ENCODE measurements around the gene CD226.

The CD226 gene

DNA sequence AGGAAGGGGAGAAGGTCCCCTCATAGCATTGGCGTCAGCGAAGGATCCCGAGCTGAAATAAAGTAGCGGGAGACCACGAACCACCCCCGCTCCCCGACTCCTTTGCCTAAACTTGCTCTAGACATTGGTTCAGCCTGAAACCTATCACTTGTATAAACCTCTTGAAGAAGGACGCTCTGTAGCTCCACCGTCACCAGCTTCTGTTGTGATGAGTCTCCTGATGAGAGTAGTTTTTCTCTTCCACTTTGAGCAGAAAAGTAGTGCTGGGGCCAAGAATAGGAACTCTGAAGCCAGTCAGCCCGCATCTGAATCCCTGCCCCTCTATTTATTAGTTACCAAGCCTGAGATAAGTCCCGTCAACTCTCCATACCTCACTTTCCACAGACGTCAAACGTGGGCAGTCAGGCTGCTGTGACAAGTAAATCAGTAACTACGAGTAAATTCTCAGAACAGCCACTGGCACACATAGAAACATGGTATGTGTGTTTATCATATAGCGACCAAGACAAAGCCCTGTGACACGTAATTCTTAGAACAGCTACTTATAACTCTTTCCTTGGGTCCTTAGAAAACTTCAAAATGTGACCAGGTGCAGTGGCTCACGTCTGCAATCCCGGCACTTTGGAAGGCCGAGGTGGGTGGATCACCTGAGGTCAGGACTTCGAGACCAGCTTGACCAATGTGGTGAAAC is 61.7 kb downstream of the CD226 start:
- Histone ChIP-seq H3K36me3 (ENCODE audit: control insufficient read depth in 2 of 2, insufficient read depth in 1 of 2, low read length in 2 of 2) (no peaks in the 10 kb centered on the region), H3K4me3 (ENCODE audit: low read depth, low read length) (no peak overlapping the region), H3K4me1 (ENCODE audit: control insufficient read depth, insufficient read depth, low read length) (no peaks in the 10 kb centered on the region), H3K9me3 (ENCODE audit: control insufficient read depth, insufficient read depth, low read depth, low read length) (no peaks in the 10 kb centered on the region), H3K27ac (ENCODE audit: extremely low read depth, low read depth, low read length) (no peak overlapping the region)
- CTCF ChIA-PET, result no interaction called here
- POLR2A ChIA-PET, result no interaction called here
- TF ChIP-seq ZNF610 (tag by site-specific recombination; IDR thresholded peaks at IDR 0.05; ENCODE audit: borderline replicate concordance) (no peak), ZNF433 (tag by site-specific recombination; IDR thresholded peaks at IDR 0.05; ENCODE audit: low read depth) (no peak), ZNF335 (tag by site-specific recombination; conservative IDR thresholded peaks at IDR 0.05) (no peak), ZNF571 (tag by site-specific recombination; IDR thresholded peaks at IDR 0.05) (no peak), ZNF366 (tag by site-specific recombination; conservative IDR thresholded peaks at IDR 0.05) (no peak), ZNF416 (tag by site-specific recombination; IDR thresholded peaks at IDR 0.05) (no peak), ZNF354C (tag by site-specific recombination; IDR thresholded peaks at IDR 0.05; ENCODE audit: borderline replicate concordance, low read depth) (no peak), HOXD13 (CRISPR knock-in tag; IDR thresholded peaks at IDR 0.05; ENCODE audit: borderline replicate concordance) (no peak), SP7 (tag by site-specific recombination; IDR thresholded peaks at IDR 0.05) (no peak), RBAK (tag by site-specific recombination; IDR thresholded peaks at IDR 0.05) (no peak), ZNF248 (tag by site-specific recombination; IDR thresholded peaks at IDR 0.05) (no peak)
- TF ChIP-seq, protein P1, sequence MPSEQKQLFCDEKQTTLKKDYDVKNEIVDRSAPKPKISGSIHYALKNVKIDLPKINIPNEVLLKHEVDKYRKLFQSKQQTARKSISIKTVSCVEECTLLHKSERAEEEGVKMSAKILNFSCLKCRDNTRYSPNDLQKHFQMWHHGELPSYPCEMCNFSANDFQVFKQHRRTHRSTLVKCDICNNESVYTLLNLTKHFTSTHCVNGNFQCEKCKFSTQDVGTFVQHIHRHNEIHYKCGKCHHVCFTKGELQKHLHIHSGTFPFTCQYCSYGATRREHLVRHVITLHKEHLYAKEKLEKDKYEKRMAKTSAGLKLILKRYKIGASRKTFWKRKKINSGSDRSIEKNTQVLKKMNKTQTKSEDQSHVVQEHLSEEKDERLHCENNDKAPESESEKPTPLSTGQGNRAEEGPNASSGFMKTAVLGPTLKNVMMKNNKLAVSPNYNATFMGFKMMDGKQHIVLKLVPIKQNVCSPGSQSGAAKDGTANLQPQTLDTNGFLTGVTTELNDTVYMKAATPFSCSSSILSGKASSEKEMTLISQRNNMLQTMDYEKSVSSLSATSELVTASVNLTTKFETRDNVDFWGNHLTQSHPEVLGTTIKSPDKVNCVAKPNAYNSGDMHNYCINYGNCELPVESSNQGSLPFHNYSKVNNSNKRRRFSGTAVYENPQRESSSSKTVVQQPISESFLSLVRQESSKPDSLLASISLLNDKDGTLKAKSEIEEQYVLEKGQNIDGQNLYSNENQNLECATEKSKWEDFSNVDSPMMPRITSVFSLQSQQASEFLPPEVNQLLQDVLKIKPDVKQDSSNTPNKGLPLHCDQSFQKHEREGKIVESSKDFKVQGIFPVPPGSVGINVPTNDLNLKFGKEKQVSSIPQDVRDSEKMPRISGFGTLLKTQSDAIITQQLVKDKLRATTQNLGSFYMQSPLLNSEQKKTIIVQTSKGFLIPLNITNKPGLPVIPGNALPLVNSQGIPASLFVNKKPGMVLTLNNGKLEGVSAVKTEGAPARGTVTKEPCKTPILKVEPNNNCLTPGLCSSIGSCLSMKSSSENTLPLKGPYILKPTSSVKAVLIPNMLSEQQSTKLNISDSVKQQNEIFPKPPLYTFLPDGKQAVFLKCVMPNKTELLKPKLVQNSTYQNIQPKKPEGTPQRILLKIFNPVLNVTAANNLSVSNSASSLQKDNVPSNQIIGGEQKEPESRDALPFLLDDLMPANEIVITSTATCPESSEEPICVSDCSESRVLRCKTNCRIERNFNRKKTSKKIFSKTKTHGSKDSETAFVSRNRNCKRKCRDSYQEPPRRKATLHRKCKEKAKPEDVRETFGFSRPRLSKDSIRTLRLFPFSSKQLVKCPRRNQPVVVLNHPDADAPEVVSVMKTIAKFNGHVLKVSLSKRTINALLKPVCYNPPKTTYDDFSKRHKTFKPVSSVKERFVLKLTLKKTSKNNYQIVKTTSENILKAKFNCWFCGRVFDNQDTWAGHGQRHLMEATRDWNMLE (tag by site-specific recombination; conservative IDR thresholded peaks at IDR 0.05; ENCODE audit: low read depth), result no peak
- TF ChIP-seq, protein P2, sequence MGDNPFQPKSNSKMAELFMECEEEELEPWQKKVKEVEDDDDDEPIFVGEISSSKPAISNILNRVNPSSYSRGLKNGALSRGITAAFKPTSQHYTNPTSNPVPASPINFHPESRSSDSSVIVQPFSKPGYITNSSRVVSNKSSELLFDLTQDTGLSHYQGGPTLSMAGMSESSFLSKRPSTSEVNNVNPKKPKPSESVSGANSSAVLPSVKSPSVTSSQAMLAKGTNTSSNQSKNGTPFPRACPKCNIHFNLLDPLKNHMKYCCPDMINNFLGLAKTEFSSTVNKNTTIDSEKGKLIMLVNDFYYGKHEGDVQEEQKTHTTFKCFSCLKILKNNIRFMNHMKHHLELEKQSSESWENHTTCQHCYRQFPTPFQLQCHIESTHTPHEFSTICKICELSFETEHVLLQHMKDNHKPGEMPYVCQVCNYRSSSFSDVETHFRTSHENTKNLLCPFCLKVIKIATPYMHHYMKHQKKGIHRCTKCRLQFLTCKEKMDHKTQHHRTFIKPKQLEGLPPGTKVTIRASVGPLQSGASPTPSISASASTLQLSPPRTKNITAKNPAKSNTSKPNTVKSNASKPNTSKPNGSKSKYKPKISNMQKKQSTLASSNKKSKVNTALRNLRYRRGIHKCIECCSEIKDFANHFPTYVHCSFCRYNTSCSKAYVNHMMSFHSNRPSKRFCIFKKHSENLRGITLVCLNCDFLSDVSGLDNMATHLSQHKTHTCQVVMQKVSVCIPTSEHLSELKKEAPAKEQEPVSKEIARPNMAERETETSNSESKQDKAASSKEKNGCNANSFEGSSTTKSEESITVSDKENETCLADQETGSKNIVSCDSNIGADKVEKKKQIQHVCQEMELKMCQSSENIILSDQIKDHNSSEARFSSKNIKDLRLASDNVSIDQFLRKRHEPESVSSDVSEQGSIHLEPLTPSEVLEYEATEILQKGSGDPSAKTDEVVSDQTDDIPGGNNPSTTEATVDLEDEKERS (tag by site-specific recombination; IDR thresholded peaks at IDR 0.05), result no peak
- TF ChIP-seq, protein P3, sequence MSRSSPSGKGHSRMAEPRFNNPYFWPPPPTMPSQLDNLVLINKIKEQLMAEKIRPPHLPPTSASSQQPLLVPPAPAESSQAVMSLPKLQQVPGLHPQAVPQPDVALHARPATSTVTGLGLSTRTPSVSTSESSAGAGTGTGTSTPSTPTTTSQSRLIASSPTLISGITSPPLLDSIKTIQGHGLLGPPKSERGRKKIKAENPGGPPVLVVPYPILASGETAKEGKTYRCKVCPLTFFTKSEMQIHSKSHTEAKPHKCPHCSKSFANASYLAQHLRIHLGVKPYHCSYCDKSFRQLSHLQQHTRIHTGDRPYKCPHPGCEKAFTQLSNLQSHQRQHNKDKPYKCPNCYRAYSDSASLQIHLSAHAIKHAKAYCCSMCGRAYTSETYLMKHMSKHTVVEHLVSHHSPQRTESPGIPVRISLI (tag by site-specific recombination; IDR thresholded peaks at IDR 0.05), result no peak
- TF ChIP-seq, protein P4, sequence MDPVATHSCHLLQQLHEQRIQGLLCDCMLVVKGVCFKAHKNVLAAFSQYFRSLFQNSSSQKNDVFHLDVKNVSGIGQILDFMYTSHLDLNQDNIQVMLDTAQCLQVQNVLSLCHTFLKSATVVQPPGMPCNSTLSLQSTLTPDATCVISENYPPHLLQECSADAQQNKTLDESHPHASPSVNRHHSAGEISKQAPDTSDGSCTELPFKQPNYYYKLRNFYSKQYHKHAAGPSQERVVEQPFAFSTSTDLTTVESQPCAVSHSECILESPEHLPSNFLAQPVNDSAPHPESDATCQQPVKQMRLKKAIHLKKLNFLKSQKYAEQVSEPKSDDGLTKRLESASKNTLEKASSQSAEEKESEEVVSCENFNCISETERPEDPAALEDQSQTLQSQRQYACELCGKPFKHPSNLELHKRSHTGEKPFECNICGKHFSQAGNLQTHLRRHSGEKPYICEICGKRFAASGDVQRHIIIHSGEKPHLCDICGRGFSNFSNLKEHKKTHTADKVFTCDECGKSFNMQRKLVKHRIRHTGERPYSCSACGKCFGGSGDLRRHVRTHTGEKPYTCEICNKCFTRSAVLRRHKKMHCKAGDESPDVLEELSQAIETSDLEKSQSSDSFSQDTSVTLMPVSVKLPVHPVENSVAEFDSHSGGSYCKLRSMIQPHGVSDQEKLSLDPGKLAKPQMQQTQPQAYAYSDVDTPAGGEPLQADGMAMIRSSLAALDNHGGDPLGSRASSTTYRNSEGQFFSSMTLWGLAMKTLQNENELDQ (tag by site-specific recombination; IDR thresholded peaks at IDR 0.05; ENCODE audit: low read depth), result no peak

Measured in HEK293 (cell line).